H9 (cell line): Measurements from ENCODE around the gene RIMS1. TPM values are rescaled to one million over a fixed set of nuclear protein-coding genes. Genes with fewer than 3 reads are reported as not detected.

Experiments
- DNase-seq: peaks from one replicate; pipeline ENCODE4 v3.0.0-alpha.2; 2017
- H2AFZ ChIP-seq: one replicate; pipeline ENCODE4 v1.6.1; 2013; ENCODE audit warnings: mild to moderate bottlenecking, low read length, control low read depth, moderate library complexity
- H2AK5ac ChIP-seq: 2 replicates; pipeline ENCODE4 v1.6.1; 2013; ENCODE audit warnings: low read length, control low read depth, mixed read lengths; ENCODE audit not compliant: insufficient read length
- H2BK120ac ChIP-seq: one replicate; pipeline ENCODE4 v1.6.1; 2013; ENCODE audit warnings: low read depth, mild to moderate bottlenecking, low read length, control low read depth, inconsistent platforms; ENCODE audit not compliant: poor library complexity, severe bottlenecking
- H2BK12ac ChIP-seq: 2 replicates; pipeline ENCODE4 v1.6.1; 2013; ENCODE audit warnings: low read length, control low read depth, mixed read lengths, low read depth; ENCODE audit not compliant: insufficient read length
- H2BK15ac ChIP-seq: 2 replicates; pipeline ENCODE4 v1.6.1; 2013; ENCODE audit warnings: low read depth, low read length, control low read depth
- H2BK20ac ChIP-seq: one replicate; pipeline ENCODE4 v1.6.1; 2013; ENCODE audit warnings: low read depth, mild to moderate bottlenecking, low read length, control low read depth, inconsistent platforms; ENCODE audit not compliant: poor library complexity, severe bottlenecking
- H2BK5ac ChIP-seq: 2 replicates; pipeline ENCODE4 v1.6.1; 2013; ENCODE audit warnings: low read length, control low read depth, mixed read lengths; ENCODE audit not compliant: insufficient read length
- H3K14ac ChIP-seq: 2 replicates; pipeline ENCODE4 v1.6.1; 2013; ENCODE audit warnings: low read length, control low read depth; ENCODE audit not compliant: insufficient read depth
- H3K18ac ChIP-seq: 2 replicates; pipeline ENCODE4 v1.6.1; 2013; ENCODE audit warnings: low read depth, mild to moderate bottlenecking, mixed read lengths, low read length, control low read depth; ENCODE audit not compliant: insufficient read length
- H3K23ac ChIP-seq: 2 replicates; pipeline ENCODE4 v1.6.1; 2013; ENCODE audit warnings: low read length, control low read depth, mixed read lengths, low read depth; ENCODE audit not compliant: insufficient read length
- H3K23me2 ChIP-seq: 2 replicates; pipeline ENCODE4 v1.6.1; 2013; ENCODE audit warnings: low read depth, mild to moderate bottlenecking, mixed read lengths, low read length, control low read depth; ENCODE audit not compliant: insufficient read length, poor library complexity, severe bottlenecking
- H3K27ac ChIP-seq: 2 replicates; pipeline ENCODE4 v1.5.1; 2013; ENCODE audit warnings: low read length, control low read depth, mixed read lengths, low read depth; ENCODE audit not compliant: insufficient read length
- H3K27me3 ChIP-seq: 2 replicates; pipeline ENCODE4 v1.6.1; 2013; ENCODE audit warnings: low read length, control low read depth, inconsistent platforms; ENCODE audit not compliant: insufficient read depth
- H3K4ac ChIP-seq: 2 replicates; pipeline ENCODE4 v1.6.1; 2013; ENCODE audit warnings: low read depth, mild to moderate bottlenecking, control low read depth, inconsistent platforms, low read length, moderate library complexity
- H3K4me1 ChIP-seq: 2 replicates; pipeline ENCODE4 v1.6.1; 2013; ENCODE audit warnings: low read length, control low read depth, inconsistent platforms; ENCODE audit not compliant: insufficient read depth
- H3K4me2 ChIP-seq: 2 replicates; pipeline ENCODE4 v1.6.1; 2013; ENCODE audit warnings: low read length, control low read depth, mixed read lengths; ENCODE audit not compliant: insufficient read length, insufficient read depth
- H3K56ac ChIP-seq: 2 replicates; pipeline ENCODE4 v1.6.1; 2013; ENCODE audit warnings: low read depth, mild to moderate bottlenecking, mixed read lengths, low read length, control low read depth; ENCODE audit not compliant: insufficient read length
- H3K79me1 ChIP-seq: 2 replicates; pipeline ENCODE4 v1.6.1; 2013; ENCODE audit warnings: low read depth, mild to moderate bottlenecking, moderate library complexity, low read length, control low read depth, inconsistent platforms; ENCODE audit not compliant: insufficient read depth, poor library complexity, severe bottlenecking
- H3K79me2 ChIP-seq: 2 replicates; pipeline ENCODE4 v1.6.1; 2013; ENCODE audit warnings: low read length, control low read depth, inconsistent platforms; ENCODE audit not compliant: insufficient read depth
- H3K9ac ChIP-seq: 2 replicates; pipeline ENCODE4 v1.6.1; 2013; ENCODE audit warnings: low read length, control low read depth, mixed read lengths; ENCODE audit not compliant: insufficient read length; ENCODE audit errors: extremely low read depth
- H3K9me3 ChIP-seq: one replicate; pipeline ENCODE4 v1.6.1; 2013; ENCODE audit warnings: low read depth, low read length, inconsistent platforms; ENCODE audit not compliant: control insufficient read depth
- H3T11ph ChIP-seq: one replicate; pipeline ENCODE4 v1.6.1; 2013; ENCODE audit warnings: mild to moderate bottlenecking, low read length, control low read depth, inconsistent platforms
- H4K20me1 ChIP-seq: one replicate; pipeline ENCODE4 v1.6.1; 2013; ENCODE audit not compliant: control insufficient read depth, insufficient read length, insufficient read depth
- H4K5ac ChIP-seq: 2 replicates; pipeline ENCODE4 v1.6.1; 2013; ENCODE audit warnings: low read depth, mild to moderate bottlenecking, mixed read lengths, low read length, control low read depth; ENCODE audit not compliant: insufficient read length
- H4K8ac ChIP-seq: replicated peaks from 2 replicates; pipeline ENCODE4 v1.6.1; 2013; ENCODE audit warnings: low read length, control low read depth, mixed read lengths, low read depth; ENCODE audit not compliant: insufficient read length
- H4K91ac ChIP-seq: 2 replicates; pipeline ENCODE4 v1.6.1; 2013; ENCODE audit warnings: low read depth, mild to moderate bottlenecking, moderate library complexity, mixed read lengths, low read length, control low read depth; ENCODE audit not compliant: insufficient read length
- H3K27ac Mint-ChIP-seq, 3 experiments: 2 replicates in 2 of 3; 3 replicates in 1 of 3; pipeline ENCODE4 v1.8.0; 2020 to 2021; ENCODE audit warnings: mixed read lengths in 3 of 3, mild to moderate bottlenecking in 1 of 3, moderate library complexity in 1 of 3
- H3K27me3 Mint-ChIP-seq: 2 replicates; pipeline ENCODE4 v1.8.0; 2021; ENCODE audit warnings: low read depth, mild to moderate bottlenecking, moderate library complexity, mixed read lengths
- H3K36me3 Mint-ChIP-seq, 3 experiments: 2 replicates in 2 of 3; 3 replicates in 1 of 3; pipeline ENCODE4 v1.8.0; 2020 to 2021; ENCODE audit warnings: low read depth in 3 of 3, mixed read lengths in 3 of 3; ENCODE audit not compliant: insufficient read depth in 1 of 3
- H3K4me1 Mint-ChIP-seq, 2 experiments: 2 replicates each; pipeline ENCODE4 v1.8.0; 2020; ENCODE audit warnings: mixed read lengths in 2 of 2
- H3K4me3 Mint-ChIP-seq, 2 experiments: 2 replicates in 1 of 2; 3 replicates in 1 of 2; pipeline ENCODE4 v1.8.0; 2020 to 2021; ENCODE audit warnings: mild to moderate bottlenecking in 2 of 2, mixed read lengths in 2 of 2, moderate library complexity in 1 of 2
- H3K9me3 Mint-ChIP-seq, 2 experiments: 2 replicates in 1 of 2; 3 replicates in 1 of 2; pipeline ENCODE4 v1.8.0; 2020; ENCODE audit warnings: mild to moderate bottlenecking in 2 of 2, mixed read lengths in 2 of 2, moderate library complexity in 1 of 2
- CTCF ChIP-seq: fragments of 200-600 bp; sonication (generic); conservative IDR thresholded peaks from 3 replicates; pipeline ENCODE4 v1.8.0; 2021; ENCODE audit warnings: antibody characterized with exemption, mild to moderate bottlenecking
- WGBS: extraction: QIAGEN DNeasy Blood & Tissue Kit; methylation state at CpG from one replicate; pipeline ENCODE4 v1.1.7; 2013; ENCODE audit warnings: missing lambda C conversion rate, low lambda C conversion rate, mixed read lengths; ENCODE audit not compliant: insufficient read length; ENCODE audit errors: extremely low coverage; 5-methylcytosine and 5-hydroxymethylcytosine counted together
- total RNA-seq: library from RNA; stranded (reverse); gene quantifications from 2 replicates; pipeline ENCODE4 v1.2.1, GENCODE V29; 2021

RIMS1 gene
- total RNA-seq, 1 experiment from 2014 or later: 0.83 TPM

GRCh38 chr6:72376736-72377135 is 490.4 kb downstream of the RIMS1 start:
- no peak overlapping the region for H2BK20ac ChIP-seq
- no peaks in the 10 kb centered on the region for H3K9me3 ChIP-seq
- H2BK5ac ChIP-seq: no peak overlapping the region
- no peak overlapping the region for H3T11ph ChIP-seq
- H3K9ac ChIP-seq: no peak overlapping the region
- no peaks in the 10 kb centered on the region for H4K20me1 ChIP-seq
- H4K91ac ChIP-seq: no peak overlapping the region
- H3K27me3 ChIP-seq: no peaks in the 10 kb centered on the region
- no peak for TF ChIP-seq CTCF
- H3K23ac ChIP-seq: no peak overlapping the region
- Mint-ChIP-seq H3K9me3 (no peaks in the 10 kb centered on the region), H3K4me1 (peaks cover 4 to 9% of the 10 kb centered on the region in 2 experiments), H3K4me3 (no peak overlapping the region), H3K27me3 (no peaks in the 10 kb centered on the region), H3K27ac (no peak overlapping the region), H3K36me3 (no peaks in the 10 kb centered on the region)
- no CpG with 5 or more reads among the region's 2 CpGs for WGBS
- no peak overlapping the region for H2BK15ac ChIP-seq
- H3K56ac ChIP-seq: no peak overlapping the region
- H3K23me2 ChIP-seq: no peaks in the 10 kb centered on the region
- H2AFZ ChIP-seq: no peak overlapping the region
- no peak overlapping the region for H4K5ac ChIP-seq
- no peaks in the 10 kb centered on the region for H3K79me2 ChIP-seq
- H3K18ac ChIP-seq: no peak overlapping the region
- H4K8ac ChIP-seq: no peak overlapping the region
- H2BK120ac ChIP-seq: no peak overlapping the region
- no peak overlapping the region for H3K4ac ChIP-seq
- no peak overlapping the region for H2BK12ac ChIP-seq
- H3K4me2 ChIP-seq: no peak overlapping the region
- no peak overlapping the region for H3K27ac ChIP-seq
- DNase-seq: no peak
- no peaks in the 10 kb centered on the region for H3K79me1 ChIP-seq
- no peaks in the 10 kb centered on the region for H3K4me1 ChIP-seq
- no peak overlapping the region for H3K14ac ChIP-seq
- H2AK5ac ChIP-seq: no peak overlapping the region
